A673 (cell line): ENCODE measurements around the gene P4HB. TPM values are rescaled to one million over a fixed set of nuclear protein-coding genes. Genes with fewer than 3 reads are reported as not detected.

Experiments
- BruUV-seq: library from RNA; stranded (reverse); fragments of 400-500 nt; replicated peaks from 2 replicates; lab custom pipeline; 2021; lab: Mats Ljungman, UMichigan
- CTCF ChIA-PET: fragments of 300-600 bp; sonication (Branson Sonifier 250); formaldehyde crosslinking; loops from one replicate; lab custom pipeline; 2022; ENCODE audit warnings: antibody characterized with exemption; lab: Charles Lee
- POLR2A ChIA-PET: fragments of 300-600 bp; sonication (Branson Sonifier 250); formaldehyde crosslinking; loops from one replicate; lab custom pipeline; 2022; ENCODE audit warnings: antibody characterized with exemption; ENCODE audit not compliant: low non-redundant PET; lab: Charles Lee
- DNase-seq: peaks from one replicate; pipeline ENCODE4 v3.0.0-alpha.2; 2015; ENCODE audit warnings: low spot score
- H3K27ac ChIP-seq: fragments of 200-600 bp; sonication (generic); 2 replicates; pipeline ENCODE4 v1.5.1; 2016; ENCODE audit warnings: mixed run types, low read depth, mild to moderate bottlenecking, mixed read lengths, antibody characterized with exemption, low read length; ENCODE audit not compliant: poor library complexity, severe bottlenecking
- H3K27me3 ChIP-seq: fragments of 200-600 bp; sonication (generic); replicated peaks from 2 replicates; pipeline ENCODE4 v1.6.1; 2017; ENCODE audit warnings: mixed run types, low read depth, mild to moderate bottlenecking, mixed read lengths, antibody characterized with exemption, low read length; ENCODE audit not compliant: insufficient read depth, poor library complexity
- H3K36me3 ChIP-seq: fragments of 200-600 bp; sonication (generic); 2 replicates; pipeline ENCODE4 v1.6.1; 2016; ENCODE audit warnings: mixed run types, mild to moderate bottlenecking, mixed read lengths, antibody characterized with exemption, low read length; ENCODE audit not compliant: insufficient read depth, poor library complexity, severe bottlenecking
- H3K4me1 ChIP-seq: fragments of 200-600 bp; sonication (generic); 2 replicates; pipeline ENCODE4 v1.6.1; 2017; ENCODE audit warnings: mixed run types, mild to moderate bottlenecking, mixed read lengths, antibody characterized with exemption, low read length; ENCODE audit not compliant: insufficient read depth, poor library complexity, severe bottlenecking
- H3K4me3 ChIP-seq: fragments of 200-600 bp; sonication (generic); 2 replicates; pipeline ENCODE4 v1.5.1; 2016; ENCODE audit warnings: low read depth, mixed run types, mild to moderate bottlenecking, mixed read lengths, low read length; ENCODE audit not compliant: poor library complexity, severe bottlenecking
- H3K9me3 ChIP-seq: fragments of 200-600 bp; sonication (generic); 2 replicates; pipeline ENCODE4 v1.6.1; 2016; ENCODE audit warnings: mixed run types, low read depth, mild to moderate bottlenecking, mixed read lengths, antibody characterized with exemption, low read length; ENCODE audit not compliant: poor library complexity, severe bottlenecking
- EZH2 ChIP-seq: fragments of 200-600 bp; sonication (generic); IDR thresholded peaks from 2 replicates; pipeline ENCODE4 v1.6.1; 2017; ENCODE audit warnings: borderline replicate concordance, low read depth, mild to moderate bottlenecking, mixed read lengths, antibody characterized with exemption, low read length; ENCODE audit not compliant: poor library complexity, severe bottlenecking
- intact Hi-C: fragments of 100-400 bp; cut with micrococcal nuclease; formaldehyde crosslinking; loops from one replicate; pipeline ENCODE4 v1.10.0; 2022; ENCODE audit not compliant: unreplicated experiment
- total RNA-seq: library from RNA; stranded (reverse); gene quantifications from 2 replicates; pipeline ENCODE4 v1.2.3, GENCODE V29; 2021
- TF ChIP-seq, protein P1 (sequence below): fragments of 300-800, 200-600 bp; sonication (generic); conservative IDR thresholded peaks from 2 replicates; pipeline ENCODE4 v1.5.1; 2017; ENCODE audit warnings: low read depth, mild to moderate bottlenecking, antibody characterized with exemption, low read length, moderate library complexity, mixed read lengths

Gene P4HB
- total RNA-seq, 1 experiment from 2014 or later, result 503 TPM

DNA sequence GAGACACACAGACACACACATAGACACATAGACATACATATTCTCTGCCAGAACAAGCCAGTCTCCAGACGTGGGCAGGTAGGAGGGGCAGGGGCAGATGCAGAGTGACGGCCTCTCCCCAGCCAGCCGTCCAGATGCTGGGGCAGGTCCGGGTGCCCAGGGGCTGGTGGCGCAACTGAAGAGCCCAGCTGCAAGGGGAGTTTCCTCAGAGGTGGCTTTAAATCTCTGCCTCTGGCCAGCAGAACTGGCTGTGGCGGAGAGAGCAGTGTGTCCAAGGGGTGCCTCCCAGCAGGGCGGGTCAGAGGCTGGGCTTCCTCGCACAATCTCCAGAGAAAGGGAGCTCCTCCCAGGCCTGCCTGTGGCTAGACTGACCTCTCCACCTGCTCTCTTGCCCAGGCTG lies 65.8 kb downstream of the P4HB start:
- ChIA-PET POLR2A (no interaction called here), CTCF (no interaction called here)
- no TSS peak for BruUV-seq
- TF ChIP-seq EZH2, result no peak
- TF ChIP-seq, protein P1, sequence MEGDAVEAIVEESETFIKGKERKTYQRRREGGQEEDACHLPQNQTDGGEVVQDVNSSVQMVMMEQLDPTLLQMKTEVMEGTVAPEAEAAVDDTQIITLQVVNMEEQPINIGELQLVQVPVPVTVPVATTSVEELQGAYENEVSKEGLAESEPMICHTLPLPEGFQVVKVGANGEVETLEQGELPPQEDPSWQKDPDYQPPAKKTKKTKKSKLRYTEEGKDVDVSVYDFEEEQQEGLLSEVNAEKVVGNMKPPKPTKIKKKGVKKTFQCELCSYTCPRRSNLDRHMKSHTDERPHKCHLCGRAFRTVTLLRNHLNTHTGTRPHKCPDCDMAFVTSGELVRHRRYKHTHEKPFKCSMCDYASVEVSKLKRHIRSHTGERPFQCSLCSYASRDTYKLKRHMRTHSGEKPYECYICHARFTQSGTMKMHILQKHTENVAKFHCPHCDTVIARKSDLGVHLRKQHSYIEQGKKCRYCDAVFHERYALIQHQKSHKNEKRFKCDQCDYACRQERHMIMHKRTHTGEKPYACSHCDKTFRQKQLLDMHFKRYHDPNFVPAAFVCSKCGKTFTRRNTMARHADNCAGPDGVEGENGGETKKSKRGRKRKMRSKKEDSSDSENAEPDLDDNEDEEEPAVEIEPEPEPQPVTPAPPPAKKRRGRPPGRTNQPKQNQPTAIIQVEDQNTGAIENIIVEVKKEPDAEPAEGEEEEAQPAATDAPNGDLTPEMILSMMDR, result no peak
- Histone ChIP-seq H3K4me1 (no peaks in the 10 kb centered on the region), H3K4me3 (no peak overlapping the region), H3K36me3 (no peaks in the 10 kb centered on the region), H3K27ac (no peak overlapping the region), H3K27me3 (no peaks in the 10 kb centered on the region), H3K9me3 (no peaks in the 10 kb centered on the region)
- no peak for DNase-seq
- intact Hi-C loops, result no loop called here

DNA sequence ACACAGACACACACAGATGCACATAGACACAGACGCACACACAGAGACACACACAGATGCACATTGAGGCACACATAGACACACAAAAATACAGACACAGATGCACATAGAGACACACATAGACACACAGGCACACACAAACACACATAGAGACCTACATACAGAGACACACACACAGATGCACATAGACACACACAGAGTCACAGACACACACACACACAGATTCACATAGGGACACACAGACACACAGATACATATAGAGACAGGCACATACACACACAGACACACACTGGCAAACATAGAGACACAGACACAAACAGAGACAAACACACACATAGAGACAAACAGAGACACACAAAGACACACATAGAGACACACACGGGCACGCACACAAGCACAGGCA lies 66.3 kb downstream of the P4HB start:
- H3K27me3 ChIP-seq, result no peaks in the 10 kb centered on the region
- H3K27ac ChIP-seq, result no peak overlapping the region
- DNase-seq, result no peak
- TF ChIP-seq EZH2, result no peak
- TF ChIP-seq, protein P1, result no peak
- no peaks in the 10 kb centered on the region for H3K9me3 ChIP-seq
- intact Hi-C loops, result no loop called here
- CTCF ChIA-PET, result no interaction called here
- BruUV-seq, result no TSS peak
- POLR2A ChIA-PET, result no interaction called here
- no peaks in the 10 kb centered on the region for H3K4me1 ChIP-seq
- H3K36me3 ChIP-seq, result no peaks in the 10 kb centered on the region
- no peak overlapping the region for H3K4me3 ChIP-seq

Other genes with a start within 250 kb of the P4HB start
- gene NPLOC4, start 223.4 kb downstream of the P4HB start, total RNA-seq, result 188 and 195 TPM in 2 replicates
- 0.74 and 1.1 TPM in 2 replicates for gene TSPAN10, start 223.3 kb downstream of the P4HB start, total RNA-seq
- 0.43 and 0.52 TPM in 2 replicates for gene PDE6G, start 204.0 kb downstream of the P4HB start, total RNA-seq
- 36.1 and 44.6 TPM in 2 replicates for gene OXLD1, start 193.9 kb downstream of the P4HB start, total RNA-seq
- 52.8 and 56.3 TPM in 2 replicates for gene CCDC137, start 193.8 kb downstream of the P4HB start, total RNA-seq
- 62.8 and 67.4 TPM in 2 replicates for gene ARL16, start 176.7 kb downstream of the P4HB start, total RNA-seq
- 145 and 187 TPM in 2 replicates for gene HGS, start 176.5 kb downstream of the P4HB start, total RNA-seq
- gene MRPL12, start 157.2 kb downstream of the P4HB start, total RNA-seq, result 184 and 186 TPM in 2 replicates
- 46.8 and 56.2 TPM in 2 replicates for gene SLC25A10, start 148.3 kb downstream of the P4HB start, total RNA-seq
- not detected in 2 replicates for gene GCGR, start 56.4 kb downstream of the P4HB start, total RNA-seq
- 126 and 130 TPM in 2 replicates for gene MCRIP1, start 27.2 kb downstream of the P4HB start, total RNA-seq
- not detected in 2 replicates for gene PPP1R27, start 25.5 kb downstream of the P4HB start, total RNA-seq
- 568 and 667 TPM in 2 replicates for gene ARHGDIA, start 10.8 kb upstream of the P4HB start, total RNA-seq
- 251 and 258 TPM in 2 replicates for gene ALYREF, start 31.1 kb upstream of the P4HB start, total RNA-seq
- 128 and 138 TPM in 2 replicates for gene ANAPC11, start 31.2 kb upstream of the P4HB start, total RNA-seq
- gene NPB, start 41.7 kb upstream of the P4HB start, total RNA-seq, result 0.75 and 0.87 TPM in 2 replicates
- gene PCYT2, start 50.9 kb upstream of the P4HB start, total RNA-seq, result 55.4 and 58.3 TPM in 2 replicates
- 34.8 and 36.6 TPM in 2 replicates for gene SIRT7, start 57.6 kb upstream of the P4HB start, total RNA-seq
- 46.7 and 49.7 TPM in 2 replicates for gene MAFG, start 67.2 kb upstream of the P4HB start, total RNA-seq
- gene PYCR1, start 76.8 kb upstream of the P4HB start, total RNA-seq, result 75.5 and 108 TPM in 2 replicates
- gene MYADML2, start 86.7 kb upstream of the P4HB start, total RNA-seq, result not detected in 2 replicates
- not detected in 2 replicates for gene NOTUM, start 100.7 kb upstream of the P4HB start, total RNA-seq
- gene ASPSCR1, start 117.1 kb upstream of the P4HB start, total RNA-seq, result 46.2 and 52.2 TPM in 2 replicates
- gene CENPX, start 162.3 kb upstream of the P4HB start, total RNA-seq, result 153 and 165 TPM in 2 replicates
- gene LRRC45, start 162.8 kb upstream of the P4HB start, total RNA-seq, result 34.3 and 37.8 TPM in 2 replicates
- 24.8 and 42.0 TPM in 2 replicates for gene RAC3, start 171.1 kb upstream of the P4HB start, total RNA-seq
- gene DCXR, start 177.2 kb upstream of the P4HB start, total RNA-seq, result 140 and 191 TPM in 2 replicates
- gene RFNG, start 191.3 kb upstream of the P4HB start, total RNA-seq, result 31.5 and 39.4 TPM in 2 replicates
- 162 and 192 TPM in 2 replicates for gene GPS1, start 191.4 kb upstream of the P4HB start, total RNA-seq
- 139 and 143 TPM in 2 replicates for gene DUS1L, start 205.3 kb upstream of the P4HB start, total RNA-seq
- 591 and 676 TPM in 2 replicates for gene FASN, start 237.7 kb upstream of the P4HB start, total RNA-seq